Measurements from ENCODE around the gene TLK1. TPM values are rescaled to one million over a fixed set of nuclear protein-coding genes. Genes with fewer than 3 reads are reported as not detected.

The TLK1 gene
- total and polyA plus RNA-seq, 2 experiments from 2014 or later = 41.2 to 45.0 TPM

- no peak for TF ChIP-seq ZNF462 (CRISPR knock-in tag; IDR thresholded peaks at IDR 0.05)
Measured at GRCh38 chr2:171201271-171201670, 40.6 kb upstream of the TLK1 start (continued).

GRCh38 chr2:171200469-171200868 is 39.8 kb upstream of the TLK1 start:
- no peaks in the 10 kb centered on the region; the same call in 1 of the 2 replicates for H3F3A ChIP-seq (replicated peaks; ENCODE audit: low read depth)
- no peaks in the 10 kb centered on the region for H3K9me2 ChIP-seq (ENCODE audit: insufficient read depth)
- no peak for ATAC-seq
- H3K79me2 ChIP-seq (replicated peaks; ENCODE audit: insufficient read depth) = no peaks in the 10 kb centered on the region
- peaks cover 3% of the 10 kb centered on the region for H3K27me3 Mint-ChIP-seq (ENCODE audit: insufficient read depth, low read depth, poor library complexity)
- H3K4me3 ChIP-seq = no peak overlapping the region
- H2AFZ ChIP-seq = peak overlapping the region; percentile 80; the same call in 1 of the 2 replicates
- H3K36me3 ChIP-seq (ENCODE audit: insufficient read depth) = no peaks in the 10 kb centered on the region
- no peak for DNase-seq (ENCODE audit: low spot score)
- no peaks in the 10 kb centered on the region for H3K27me3 ChIP-seq (ENCODE audit: insufficient read depth)
- no peak overlapping the region for H3K27ac ChIP-seq (ENCODE audit: low read depth)
- H3K9me3 Mint-ChIP-seq = no peaks in the 10 kb centered on the region
- H3K4me1 ChIP-seq (ENCODE audit: insufficient read depth) = no peaks in the 10 kb centered on the region
- no peaks in the 10 kb centered on the region for H4K20me1 ChIP-seq (replicated peaks; ENCODE audit: insufficient read depth)
- H3K36me3 Mint-ChIP-seq (ENCODE audit: low read depth) = no peaks in the 10 kb centered on the region
- H3K4me1 Mint-ChIP-seq = peaks cover 2% of the 10 kb centered on the region; the same call in 1 of the 3 replicates
- H3K4me3 Mint-ChIP-seq = no peak overlapping the region
- H3K27ac Mint-ChIP-seq = no peak overlapping the region
- H3K4me2 ChIP-seq = no peak overlapping the region
- TF ChIP-seq EZH2 (IDR thresholded peaks at IDR 0.05; ENCODE audit: low read depth, unreplicated experiment) = no peak
- no peak for TF ChIP-seq ETS1 (IDR thresholded peaks at IDR 0.05)
- TF ChIP-seq REST (IDR thresholded peaks at IDR 0.05; ENCODE audit: unreplicated experiment) = no peak
- no peak for TF ChIP-seq ZNF462 (CRISPR knock-in tag; IDR thresholded peaks at IDR 0.05)
